Measurements from ENCODE around the gene KDM5C. TPM values are rescaled to one million over a fixed set of nuclear protein-coding genes. Genes with fewer than 3 reads are reported as not detected.
"Not testable (repeated sequence)": the region's sequence is repeated elsewhere in the genome, so short reads cannot be mapped to it uniquely, and the experiment has no call there.

Gene KDM5C
- total RNA-seq, 2 donors from 2014 or later: 208 to 211 TPM

DNA sequence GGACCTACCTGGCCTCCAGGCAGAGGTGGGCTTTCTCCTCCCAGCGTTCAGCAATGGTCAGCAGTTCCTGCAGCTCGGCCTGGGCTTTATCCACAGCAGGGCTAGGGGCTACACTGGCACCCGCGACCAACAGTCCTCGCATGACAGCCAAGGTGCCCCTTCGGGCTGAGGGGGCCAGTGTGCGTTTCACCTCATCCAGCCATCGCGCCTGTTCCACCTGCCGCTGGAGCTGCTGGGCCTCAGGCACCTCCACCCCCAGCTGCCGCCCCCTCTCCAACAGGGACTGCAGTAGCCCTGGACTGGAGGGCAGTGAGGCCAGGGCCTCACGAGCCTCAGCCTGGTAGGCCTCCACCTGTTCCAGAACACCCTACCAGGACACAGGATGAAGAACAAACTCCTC is 28.3 kb downstream of the KDM5C start:
- ATAC-seq: no peak
- H3K27me3 Mint-ChIP-seq: no peaks in the 10 kb centered on the region
- peaks cover 3% of the 10 kb centered on the region for H3K36me3 Mint-ChIP-seq (ENCODE audit: low read depth)
- H3K9me3 ChIP-seq (ENCODE audit: control insufficient read depth, low read length, poor library complexity, severe bottlenecking): no peaks in the 10 kb centered on the region
- H3K27ac Mint-ChIP-seq: no peak overlapping the region
- H3K4me3 Mint-ChIP-seq: no peak overlapping the region
- DNase-seq: no peak
- no peaks in the 10 kb centered on the region for H3K4me1 Mint-ChIP-seq

GRCh38 chrX:53195401-53195800 is 29.6 kb downstream of the KDM5C start:
- no peaks in the 10 kb centered on the region for H3K4me1 Mint-ChIP-seq
- H3K36me3 Mint-ChIP-seq (ENCODE audit: low read depth): peaks cover 3% of the 10 kb centered on the region
- H3K27me3 Mint-ChIP-seq: no peaks in the 10 kb centered on the region
- no peaks in the 10 kb centered on the region for H3K9me3 ChIP-seq (ENCODE audit: control insufficient read depth, low read length, poor library complexity, severe bottlenecking)
- ATAC-seq (no peak), DNase-seq (no peak)
- no peak overlapping the region for H3K4me3 Mint-ChIP-seq
- no peak overlapping the region for H3K27ac Mint-ChIP-seq

DNA sequence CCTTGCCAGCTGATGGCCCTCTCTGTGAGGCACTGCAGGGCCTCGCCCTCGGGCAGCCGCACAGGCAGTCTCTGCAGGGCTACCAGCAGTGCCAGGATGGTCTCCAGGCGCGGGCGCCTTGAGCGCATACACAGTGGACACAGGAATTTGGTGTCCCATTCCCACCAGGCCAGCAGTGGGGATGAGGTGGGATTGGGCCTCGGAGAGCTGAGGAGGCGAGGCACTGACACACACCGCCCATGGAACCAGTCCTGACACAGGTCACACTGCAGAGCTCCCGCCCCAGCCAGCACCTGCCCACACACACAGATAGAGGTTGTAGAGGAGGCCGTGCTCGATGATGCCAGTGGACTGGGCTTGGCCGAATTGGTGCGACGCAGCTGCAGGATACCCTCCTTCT is 30.7 kb downstream of the KDM5C start:
- no peak for DNase-seq
- no peaks in the 10 kb centered on the region for H3K9me3 ChIP-seq (ENCODE audit: control insufficient read depth, low read length, poor library complexity, severe bottlenecking)
- ATAC-seq: no peak
- H3K27ac Mint-ChIP-seq: no peak overlapping the region
- H3K27me3 Mint-ChIP-seq: no peaks in the 10 kb centered on the region
- H3K4me1 Mint-ChIP-seq: no peaks in the 10 kb centered on the region
- H3K36me3 Mint-ChIP-seq (ENCODE audit: low read depth): peaks cover 3% of the 10 kb centered on the region
- no peak overlapping the region for H3K4me3 Mint-ChIP-seq

GRCh38 chrX:53193093-53193492 is 31.9 kb downstream of the KDM5C start:
- no peaks in the 10 kb centered on the region for H3K9me3 ChIP-seq (ENCODE audit: control insufficient read depth, low read length, poor library complexity, severe bottlenecking)
- DNase-seq: no peak
- Mint-ChIP-seq H3K4me3 (no peak overlapping the region), H3K36me3 (ENCODE audit: low read depth) (peaks cover 3% of the 10 kb centered on the region), H3K27ac (no peak overlapping the region), H3K4me1 (no peaks in the 10 kb centered on the region), H3K27me3 (no peaks in the 10 kb centered on the region)
- ATAC-seq: no peak

- H3K4me3 Mint-ChIP-seq: peak overlapping the region; percentile 76
- H3K27ac Mint-ChIP-seq: peak overlapping the region; percentile 80
- H3K4me1 Mint-ChIP-seq: no peaks in the 10 kb centered on the region
- no peaks in the 10 kb centered on the region for H3K27me3 Mint-ChIP-seq
- peaks cover under 1% of the 10 kb centered on the region for H3K36me3 Mint-ChIP-seq (ENCODE audit: low read depth)
- ATAC-seq (peak; percentile 29), DNase-seq (no peak)
- no peaks in the 10 kb centered on the region for H3K9me3 ChIP-seq (ENCODE audit: control insufficient read depth, low read length, poor library complexity, severe bottlenecking)
Measured at GRCh38 chrX:53190363-53190960, 34.5 kb downstream of the KDM5C start.

GRCh38 chrX:53188763-53189162 is 36.2 kb downstream of the KDM5C start:
- no peaks in the 10 kb centered on the region for H3K9me3 ChIP-seq (ENCODE audit: control insufficient read depth, low read length, poor library complexity, severe bottlenecking)
- no peak overlapping the region for H3K4me3 Mint-ChIP-seq
- DNase-seq (no peak), ATAC-seq (no peak)
- no peaks in the 10 kb centered on the region for H3K4me1 Mint-ChIP-seq
- H3K27me3 Mint-ChIP-seq: no peaks in the 10 kb centered on the region
- H3K27ac Mint-ChIP-seq: peak overlapping the region; percentile 80
- no peaks in the 10 kb centered on the region for H3K36me3 Mint-ChIP-seq (ENCODE audit: low read depth)

GRCh38 chrX:53186351-53186750 is 38.7 kb downstream of the KDM5C start:
- no peaks in the 10 kb centered on the region for H3K9me3 ChIP-seq (ENCODE audit: control insufficient read depth, low read length, poor library complexity, severe bottlenecking)
- no peaks in the 10 kb centered on the region for H3K27me3 Mint-ChIP-seq
- peak; percentile 18 for ATAC-seq
- no peaks in the 10 kb centered on the region for H3K36me3 Mint-ChIP-seq (ENCODE audit: low read depth)
- DNase-seq: no peak
- no peaks in the 10 kb centered on the region for H3K4me1 Mint-ChIP-seq
- H3K27ac Mint-ChIP-seq: peak overlapping the region; percentile 72
- H3K4me3 Mint-ChIP-seq: no peak overlapping the region

GRCh38 chrX:53184836-53185235 is 40.2 kb downstream of the KDM5C start:
- ATAC-seq (no peak), DNase-seq (no peak)
- no peaks in the 10 kb centered on the region for H3K4me1 Mint-ChIP-seq
- H3K27ac Mint-ChIP-seq: no peak overlapping the region
- no peaks in the 10 kb centered on the region for H3K9me3 ChIP-seq (ENCODE audit: control insufficient read depth, low read length, poor library complexity, severe bottlenecking)
- no peaks in the 10 kb centered on the region for H3K36me3 Mint-ChIP-seq (ENCODE audit: low read depth)
- no peak overlapping the region for H3K4me3 Mint-ChIP-seq
- no peaks in the 10 kb centered on the region for H3K27me3 Mint-ChIP-seq

- ATAC-seq (no peak), DNase-seq (no peak)
- Mint-ChIP-seq H3K4me3 (no peak overlapping the region), H3K27me3 (no peaks in the 10 kb centered on the region), H3K4me1 (no peaks in the 10 kb centered on the region), H3K27ac (no peak overlapping the region), H3K36me3 (ENCODE audit: low read depth) (peaks cover 2% of the 10 kb centered on the region)
- H3K9me3 ChIP-seq (ENCODE audit: control insufficient read depth, low read length, poor library complexity, severe bottlenecking): no peaks in the 10 kb centered on the region
Measured at GRCh38 chrX:53171356-53171755, 53.7 kb downstream of the KDM5C start.

DNA sequence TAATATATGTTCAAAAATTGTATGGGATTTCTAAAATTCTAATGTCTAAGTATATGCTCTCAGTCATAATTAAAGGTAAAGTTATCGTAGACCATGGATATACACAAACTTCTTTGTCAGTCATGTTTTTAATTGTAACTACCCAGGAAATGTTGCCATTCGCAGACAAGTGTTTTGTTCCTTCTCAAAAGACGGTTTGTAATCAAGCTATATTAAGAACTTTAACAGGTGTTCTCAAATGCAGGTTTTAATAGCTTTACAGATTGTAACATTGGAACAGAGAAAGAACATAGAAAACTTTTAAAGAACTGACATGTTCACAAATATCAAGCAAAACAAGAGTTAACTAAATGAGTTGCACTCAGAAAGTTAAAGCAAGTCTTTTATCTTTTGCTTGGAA is 58.9 kb downstream of the KDM5C start:
- no peaks in the 10 kb centered on the region for H3K9me3 ChIP-seq (ENCODE audit: control insufficient read depth, low read length, poor library complexity, severe bottlenecking)
- no peaks in the 10 kb centered on the region for H3K36me3 Mint-ChIP-seq (ENCODE audit: low read depth)
- no peak overlapping the region for H3K4me3 Mint-ChIP-seq
- ATAC-seq (no peak), DNase-seq (no peak)
- H3K4me1 Mint-ChIP-seq: no peaks in the 10 kb centered on the region
- H3K27ac Mint-ChIP-seq: no peak overlapping the region
- no peaks in the 10 kb centered on the region for H3K27me3 Mint-ChIP-seq

- H3K27me3 Mint-ChIP-seq; ATAC-seq; H3K9me3 ChIP-seq (ENCODE audit: control insufficient read depth, low read length, poor library complexity, severe bottlenecking); H3K4me3 Mint-ChIP-seq; H3K27ac Mint-ChIP-seq; DNase-seq; H3K36me3 Mint-ChIP-seq (ENCODE audit: low read depth); H3K4me1 Mint-ChIP-seq: not testable (repeated sequence)
Measured at GRCh38 chrX:53164566-53164965, 60.4 kb downstream of the KDM5C start.

DNA sequence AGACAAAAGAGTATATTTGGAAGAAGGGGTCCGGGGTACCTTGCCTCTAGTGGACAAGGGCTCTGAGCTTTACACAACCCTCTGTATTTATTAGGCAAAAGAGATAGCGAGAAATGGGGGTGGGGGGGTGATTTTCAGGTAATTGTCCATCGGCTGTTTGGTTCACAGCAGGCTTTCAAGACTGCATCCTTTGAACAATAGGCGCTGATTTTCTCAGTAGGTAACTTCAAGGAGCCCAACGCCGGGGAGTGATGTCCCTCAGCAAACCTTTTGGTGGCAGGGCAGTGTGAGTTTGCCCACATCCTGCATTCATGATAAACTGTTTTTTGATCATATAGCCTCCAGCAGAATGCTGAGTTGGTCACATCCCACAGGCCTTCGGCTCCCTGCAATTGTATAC is 61.6 kb downstream of the KDM5C start:
- H3K27ac Mint-ChIP-seq: no peak overlapping the region
- DNase-seq: no peak
- H3K4me3 Mint-ChIP-seq: no peak overlapping the region
- no peaks in the 10 kb centered on the region for H3K4me1 Mint-ChIP-seq
- no peaks in the 10 kb centered on the region for H3K27me3 Mint-ChIP-seq
- H3K9me3 ChIP-seq (ENCODE audit: control insufficient read depth, low read length, poor library complexity, severe bottlenecking): no peaks in the 10 kb centered on the region
- ATAC-seq: no peak
- H3K36me3 Mint-ChIP-seq (ENCODE audit: low read depth): no peaks in the 10 kb centered on the region

- H3K9me3 ChIP-seq (ENCODE audit: control insufficient read depth, low read length, poor library complexity, severe bottlenecking): no peaks in the 10 kb centered on the region
- Mint-ChIP-seq H3K4me1 (no peaks in the 10 kb centered on the region), H3K36me3 (ENCODE audit: low read depth) (no peaks in the 10 kb centered on the region), H3K27ac (no peak overlapping the region), H3K27me3 (no peaks in the 10 kb centered on the region), H3K4me3 (no peak overlapping the region)
- DNase-seq (no peak), ATAC-seq (no peak)
Measured at GRCh38 chrX:53160297-53160983, 64.6 kb downstream of the KDM5C start.

GRCh38 chrX:53159184-53159583 is 65.8 kb downstream of the KDM5C start:
- Mint-ChIP-seq H3K4me1 (no peaks in the 10 kb centered on the region), H3K36me3 (ENCODE audit: low read depth) (no peaks in the 10 kb centered on the region), H3K27ac (no peak overlapping the region), H3K27me3 (no peaks in the 10 kb centered on the region), H3K4me3 (no peak overlapping the region)
- no peak for ATAC-seq
- DNase-seq: no peak
- no peaks in the 10 kb centered on the region for H3K9me3 ChIP-seq (ENCODE audit: control insufficient read depth, low read length, poor library complexity, severe bottlenecking)
